Erythroblast (primary cell): Measurements from ENCODE around the gene AANAT.

Source experiments
- DNase-seq, 2 experiments: peaks; one replicate each; lab custom pipeline; 2025; lab: John Stamatoyannopoulos, UW
- GATA1 ChIP-seq: IDR thresholded peaks from 2 replicates; pipeline ENCODE4 v1.6.1; 2011; ENCODE audit warnings: low read depth, mild to moderate bottlenecking, control low read depth, low read length, moderate library complexity
- POLR2A ChIP-seq: IDR thresholded peaks from 2 replicates; pipeline ENCODE4 v1.6.1; 2011; ENCODE audit warnings: mild to moderate bottlenecking, low read length

The AANAT gene

GRCh38 chr17:76435751-76436150 is 31.7 kb upstream of the AANAT start:
- no peak for TF ChIP-seq GATA1
- DNase-seq: no peak

GRCh38 chr17:76437467-76438402 is 29.7 kb upstream of the AANAT start:
- no peak for DNase-seq

GRCh38 chr17:76438906-76439305 is 28.5 kb upstream of the AANAT start:
- no peak for DNase-seq
- TF ChIP-seq POLR2A (no peak), GATA1 (no peak)

More at GRCh38 chr17:76437467-76438402, 29.7 kb upstream of the AANAT start:
- TF ChIP-seq GATA1 (no peak), POLR2A (no peak)

DNA sequence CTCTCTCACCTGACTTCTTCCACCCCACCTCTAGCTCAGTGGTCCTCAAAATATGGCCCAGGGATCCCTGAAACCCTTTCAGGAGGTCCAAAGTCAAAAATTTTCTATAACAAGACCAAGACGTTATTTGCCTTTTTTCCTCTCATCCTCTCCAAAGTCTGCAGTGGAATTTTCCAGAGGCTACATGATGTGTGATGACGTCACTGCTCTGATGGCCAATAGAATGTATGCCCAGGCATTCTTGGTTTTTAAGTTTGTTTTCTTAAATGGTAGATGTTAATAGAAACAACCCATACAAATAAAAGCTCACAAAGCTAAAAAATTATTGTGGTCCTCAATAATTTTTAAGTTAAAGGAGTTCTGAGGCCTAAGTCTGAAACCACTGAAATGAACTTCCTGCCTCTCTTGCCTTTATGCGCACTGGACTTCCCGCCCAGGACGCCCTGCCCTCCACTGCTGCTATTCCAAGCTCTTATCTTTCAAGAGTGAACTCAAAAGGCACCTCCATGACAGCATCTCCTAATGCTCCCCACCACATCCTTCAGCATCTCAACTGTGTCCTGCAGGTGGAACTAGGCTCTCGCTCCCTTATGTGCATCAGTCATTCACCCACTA is 28.0 kb upstream of the AANAT start:
- peak; percentile 36 to 48 for DNase-seq
- TF ChIP-seq GATA1 (no peak), POLR2A (no peak)

DNA sequence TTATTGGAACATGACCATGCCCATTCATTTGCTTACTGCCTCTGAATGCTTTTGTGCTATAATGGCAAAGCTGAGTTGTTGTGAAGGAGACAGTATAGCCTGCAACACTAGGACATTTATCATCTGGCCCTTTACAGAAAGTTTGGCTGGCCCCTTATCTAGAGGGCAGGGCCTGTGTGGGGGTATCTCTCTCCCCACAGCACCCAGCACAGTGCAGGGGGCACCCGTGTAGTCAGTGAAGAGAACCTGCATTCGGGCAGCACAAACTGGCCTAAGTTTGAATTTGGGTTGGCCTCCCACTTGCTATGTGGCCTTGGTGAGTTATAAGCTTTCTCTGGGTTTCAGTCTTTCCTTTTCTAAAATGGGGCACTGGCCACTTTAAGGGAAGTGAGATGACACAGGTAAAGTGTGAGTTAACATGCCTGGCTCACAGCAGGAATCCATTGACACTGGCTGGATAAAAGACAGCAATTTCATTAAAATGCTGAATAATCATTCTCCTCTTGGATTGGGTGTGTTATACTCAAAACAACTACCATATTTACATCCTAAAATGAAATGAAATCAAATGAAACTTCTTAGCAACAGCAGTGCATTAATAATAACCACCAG is 26.5 kb upstream of the AANAT start:
- DNase-seq: peak; percentile 80 to 89
- TF ChIP-seq GATA1 (no peak), POLR2A (peak; percentile 25)

GRCh38 chr17:76441686-76442340 is 25.6 kb upstream of the AANAT start:
- TF ChIP-seq POLR2A (no peak), GATA1 (no peak)
- DNase-seq: peak; percentile 39 to 46

GRCh38 chr17:76442341-76443338 is 24.8 kb upstream of the AANAT start:
- peak in 1 of 2 experiments; percentile 54 for DNase-seq
- TF ChIP-seq GATA1 (no peak), POLR2A (peak; percentile 18)

GRCh38 chr17:76444518-76445311 is 22.7 kb upstream of the AANAT start:
- TF ChIP-seq GATA1 (no peak), POLR2A (no peak)
- peak in 1 of 2 experiments; percentile 43 for DNase-seq

DNA sequence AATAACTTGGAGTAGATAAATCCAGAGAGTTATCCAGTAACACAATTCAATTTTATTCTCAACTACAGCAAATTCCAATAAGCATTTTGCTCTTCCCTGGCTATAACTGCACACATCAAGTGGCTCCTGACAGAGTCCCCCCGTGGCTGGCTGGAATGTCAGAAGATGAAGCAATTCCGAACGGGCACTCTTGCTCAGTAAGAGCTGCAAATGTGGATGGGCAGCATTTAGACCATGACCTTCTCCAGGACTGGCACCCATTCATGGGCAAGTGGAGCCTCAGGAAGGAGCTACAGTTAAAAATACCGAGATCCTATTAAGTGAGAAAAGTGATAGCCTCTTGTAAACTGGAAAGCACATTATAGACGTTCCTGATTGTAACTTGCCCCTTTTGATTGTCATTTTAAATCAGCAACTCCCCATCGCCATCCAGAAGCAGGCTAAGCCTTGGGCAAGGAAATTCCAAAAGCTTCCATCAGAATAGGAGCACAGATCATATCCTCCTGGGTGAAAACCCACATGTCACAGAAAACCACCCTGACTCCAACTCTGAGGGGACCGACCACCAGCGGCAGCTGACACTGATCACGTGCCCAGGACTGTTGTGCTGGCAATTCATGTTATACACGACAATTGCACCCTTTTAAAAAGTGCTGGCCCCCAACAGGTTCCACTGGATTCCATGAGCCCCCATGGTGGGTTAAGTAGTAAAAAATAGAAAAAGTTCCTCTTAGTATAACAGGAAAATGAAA is 21.5 kb upstream of the AANAT start:
- no peak for DNase-seq
- TF ChIP-seq GATA1 (no peak), POLR2A (no peak)

GRCh38 chr17:76446449-76447231 is 20.8 kb upstream of the AANAT start:
- peak in 1 of 2 experiments; percentile 34 for DNase-seq
- TF ChIP-seq GATA1 (no peak), POLR2A (no peak)

DNA sequence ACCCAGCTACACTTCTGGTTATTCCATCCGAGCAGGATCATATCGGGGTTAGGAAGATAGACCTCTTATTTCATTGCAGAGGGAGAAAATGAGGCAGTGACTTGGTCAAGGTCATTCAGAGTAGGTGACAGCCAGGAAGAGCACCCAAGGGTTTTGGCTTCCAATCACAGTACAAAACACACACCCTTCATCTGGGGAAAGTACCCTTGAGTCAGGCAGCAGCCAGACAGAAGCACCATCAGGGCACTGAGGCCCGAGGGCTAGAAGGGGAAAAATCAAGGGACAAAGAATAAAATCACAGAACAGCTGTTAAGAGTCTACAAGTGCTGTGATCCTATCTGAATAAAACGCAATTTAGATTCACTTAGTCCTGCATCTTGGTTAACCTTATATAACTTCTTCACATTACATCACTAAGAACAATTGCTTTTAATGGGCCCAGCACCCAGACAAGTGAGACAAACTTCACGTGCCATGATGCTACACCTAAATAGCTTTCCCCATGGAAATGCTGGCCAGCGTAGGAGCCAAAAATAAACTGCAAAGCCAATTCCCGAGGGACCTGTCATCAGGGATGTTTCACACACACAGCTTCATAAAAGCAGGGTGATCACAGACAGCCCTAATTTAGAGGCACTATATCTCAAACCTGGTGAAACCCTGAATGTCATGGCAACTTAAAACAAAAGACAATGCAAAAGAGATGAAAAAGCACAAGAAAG is 19.3 kb upstream of the AANAT start:
- no peak for DNase-seq
- TF ChIP-seq POLR2A (no peak), GATA1 (no peak)
